HL-60 (cell line): ENCODE data around the gene SH3PXD2A.

ENCODE experiments used
- CTCF ChIP-seq: IDR thresholded peaks from one replicate; pipeline ENCODE4 v1.5.1; 2011; ENCODE audit warnings: low read length, control low read depth, inconsistent platforms; ENCODE audit not compliant: insufficient read depth
- GABPA ChIP-seq: IDR thresholded peaks from 2 replicates; pipeline ENCODE4 v1.6.1; 2012; ENCODE audit warnings: low read depth
- POLR2AphosphoS5 ChIP-seq: IDR thresholded peaks from 2 replicates; pipeline ENCODE4 v1.6.1; 2012; ENCODE audit warnings: low read depth
- TF ChIP-seq, protein P1 (sequence below): IDR thresholded peaks from 2 replicates; pipeline ENCODE4 v1.6.1; 2012; ENCODE audit warnings: low read depth; ENCODE audit not compliant: insufficient replicate concordance

DNA sequence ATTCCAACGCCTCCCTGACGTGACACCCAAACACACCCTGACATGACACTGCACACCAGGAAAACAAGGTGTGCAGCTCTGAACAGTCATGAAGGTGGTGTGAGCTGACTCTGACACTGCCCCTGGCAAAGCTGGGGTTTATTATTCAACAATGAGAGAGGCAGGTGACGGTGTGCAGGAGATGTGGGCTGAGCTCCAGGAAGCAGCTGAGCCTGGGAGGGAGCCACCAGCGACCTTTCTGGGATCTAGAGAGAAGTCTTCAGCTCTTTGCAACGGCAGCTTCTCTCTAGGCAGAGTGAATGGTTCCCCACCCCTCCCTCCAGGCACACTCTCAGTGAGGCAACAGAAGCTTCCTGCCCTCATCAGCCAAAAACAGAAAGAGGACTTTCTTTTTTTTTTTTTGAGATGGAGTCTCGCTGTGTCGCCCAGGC, 65.6 kb downstream of the SH3PXD2A start:
- TF ChIP-seq CTCF (no peak), POLR2AphosphoS5 (no peak), GABPA (no peak)
- TF ChIP-seq, protein P1, sequence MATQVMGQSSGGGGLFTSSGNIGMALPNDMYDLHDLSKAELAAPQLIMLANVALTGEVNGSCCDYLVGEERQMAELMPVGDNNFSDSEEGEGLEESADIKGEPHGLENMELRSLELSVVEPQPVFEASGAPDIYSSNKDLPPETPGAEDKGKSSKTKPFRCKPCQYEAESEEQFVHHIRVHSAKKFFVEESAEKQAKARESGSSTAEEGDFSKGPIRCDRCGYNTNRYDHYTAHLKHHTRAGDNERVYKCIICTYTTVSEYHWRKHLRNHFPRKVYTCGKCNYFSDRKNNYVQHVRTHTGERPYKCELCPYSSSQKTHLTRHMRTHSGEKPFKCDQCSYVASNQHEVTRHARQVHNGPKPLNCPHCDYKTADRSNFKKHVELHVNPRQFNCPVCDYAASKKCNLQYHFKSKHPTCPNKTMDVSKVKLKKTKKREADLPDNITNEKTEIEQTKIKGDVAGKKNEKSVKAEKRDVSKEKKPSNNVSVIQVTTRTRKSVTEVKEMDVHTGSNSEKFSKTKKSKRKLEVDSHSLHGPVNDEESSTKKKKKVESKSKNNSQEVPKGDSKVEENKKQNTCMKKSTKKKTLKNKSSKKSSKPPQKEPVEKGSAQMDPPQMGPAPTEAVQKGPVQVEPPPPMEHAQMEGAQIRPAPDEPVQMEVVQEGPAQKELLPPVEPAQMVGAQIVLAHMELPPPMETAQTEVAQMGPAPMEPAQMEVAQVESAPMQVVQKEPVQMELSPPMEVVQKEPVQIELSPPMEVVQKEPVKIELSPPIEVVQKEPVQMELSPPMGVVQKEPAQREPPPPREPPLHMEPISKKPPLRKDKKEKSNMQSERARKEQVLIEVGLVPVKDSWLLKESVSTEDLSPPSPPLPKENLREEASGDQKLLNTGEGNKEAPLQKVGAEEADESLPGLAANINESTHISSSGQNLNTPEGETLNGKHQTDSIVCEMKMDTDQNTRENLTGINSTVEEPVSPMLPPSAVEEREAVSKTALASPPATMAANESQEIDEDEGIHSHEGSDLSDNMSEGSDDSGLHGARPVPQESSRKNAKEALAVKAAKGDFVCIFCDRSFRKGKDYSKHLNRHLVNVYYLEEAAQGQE, result no peak
